Stimulated activated CD8-positive, alpha-beta memory T cell treated with anti-CD3 and anti-CD28 coated beads, Interleukin-15, amount 100 ng/mL, for 24 hours (primary cell): ENCODE data around the gene XAGE2.
"Not testable (repeated sequence)": the region's sequence is repeated elsewhere in the genome, so short reads cannot be mapped to it uniquely, and the experiment has no call there.

Experiments used
- DNase-seq: peaks from one replicate; pipeline ENCODE4 v3.0.0-alpha.2; 2020; ENCODE audit warnings: low read depth

The XAGE2 gene

GRCh38 chrX:52368368-52369055, at the start of gene XAGE2:
Gene XAGE2 (plus strand): TSS chrX:52369021. CDS start chrX:52370015, 994 bp downstream.
- DNase-seq: no peak

GRCh38 chrX:52337410-52337809, 31.4 kb upstream of the XAGE2 start:
- DNase-seq: no peak

- no peak for DNase-seq
These were observed 27.3 kb upstream of the XAGE2 start for GRCh38 chrX:52341493-52341892.

- DNase-seq: not testable (repeated sequence)
These were observed 25.7 kb upstream of the XAGE2 start for GRCh38 chrX:52343131-52343530.

- DNase-seq: not testable (repeated sequence)
These were observed 23.4 kb upstream of the XAGE2 start for GRCh38 chrX:52345402-52345801.

- DNase-seq: no peak
These were observed 22.4 kb upstream of the XAGE2 start for GRCh38 chrX:52346174-52347165.

- DNase-seq: no peak
These were observed 19.1 kb upstream of the XAGE2 start for GRCh38 chrX:52349681-52350080.

- no peak for DNase-seq
These were observed 16.3 kb upstream of the XAGE2 start for GRCh38 chrX:52352551-52352950.

GRCh38 chrX:52353838-52354237, 15.0 kb upstream of the XAGE2 start:
- no peak for DNase-seq

- DNase-seq: no peak
These were observed 13.7 kb upstream of the XAGE2 start for GRCh38 chrX:52355108-52355507.

- DNase-seq: no peak
These were observed 9.1 kb upstream of the XAGE2 start for GRCh38 chrX:52359614-52360232.

GRCh38 chrX:52361941-52362340, 6.9 kb upstream of the XAGE2 start:
- no peak for DNase-seq

GRCh38 chrX:52363247-52363883, 5.5 kb upstream of the XAGE2 start:
- no peak for DNase-seq

- DNase-seq: no peak
These were observed 10.0 kb downstream of the XAGE2 start for GRCh38 chrX:52378870-52379269.

GRCh38 chrX:52380993-52381392, 12.2 kb downstream of the XAGE2 start:
- DNase-seq: no peak

GRCh38 chrX:52410439-52411394, 41.9 kb downstream of the XAGE2 start:
- DNase-seq: no peak

- no peak for DNase-seq
These were observed 46.5 kb downstream of the XAGE2 start for GRCh38 chrX:52415304-52415703.

- no peak for DNase-seq
These were observed 48.0 kb downstream of the XAGE2 start for GRCh38 chrX:52416816-52417215.

- no peak for DNase-seq
These were observed 52.1 kb downstream of the XAGE2 start for GRCh38 chrX:52420824-52421443.

- DNase-seq: no peak
These were observed 54.1 kb downstream of the XAGE2 start for GRCh38 chrX:52422884-52423283.

GRCh38 chrX:52424656-52425055, 55.8 kb downstream of the XAGE2 start:
- DNase-seq: no peak
